HuH-7.5 (cell line): ENCODE data around the gene LRP3.
"Not testable (repeated sequence)": the region's sequence is repeated elsewhere in the genome, so short reads cannot be mapped to it uniquely, and the experiment has no call there.

Experiments
- DNase-seq: peaks from one replicate; pipeline ENCODE4 v3.0.0; 2011; ENCODE audit warnings: low spot score

The LRP3 gene

DNA sequence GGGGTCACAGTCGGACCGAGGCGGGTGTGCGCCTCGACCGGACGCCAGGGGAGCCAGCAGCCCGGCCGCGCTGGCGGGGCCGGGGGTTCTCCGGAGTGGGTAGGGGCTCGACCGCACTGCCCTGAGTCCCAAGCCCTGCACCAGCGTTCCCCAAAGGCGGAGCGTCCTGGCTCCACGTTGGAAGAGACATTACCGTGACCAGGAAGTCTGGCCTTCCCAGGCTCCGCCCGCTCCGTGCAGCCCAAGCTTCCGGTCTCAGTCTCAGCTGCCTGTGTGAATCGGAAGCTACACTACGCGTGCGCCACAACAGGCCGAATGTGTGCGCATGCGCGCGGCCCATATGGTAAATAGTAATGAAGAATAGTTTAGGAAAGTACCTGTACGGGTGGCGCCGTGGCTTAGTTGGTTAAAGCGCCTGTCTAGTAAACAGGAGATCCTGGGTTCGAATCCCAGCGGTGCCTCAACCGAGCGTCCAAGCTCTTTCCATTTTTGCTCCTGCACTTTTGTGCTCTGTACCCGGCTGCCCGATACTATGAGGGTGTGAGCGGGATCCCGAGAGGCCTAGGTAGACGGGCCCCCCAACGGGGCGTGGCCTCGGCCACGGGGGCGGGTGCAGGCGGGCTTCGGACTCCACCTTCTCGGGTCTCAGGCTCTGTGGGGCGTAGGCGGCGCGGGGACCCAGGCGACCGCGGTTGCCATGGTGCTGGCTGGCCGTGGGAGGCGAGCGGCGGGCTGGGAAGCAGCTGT lies 17.3 kb upstream of the LRP3 start:
- DNase-seq = peak; percentile 98

DNA sequence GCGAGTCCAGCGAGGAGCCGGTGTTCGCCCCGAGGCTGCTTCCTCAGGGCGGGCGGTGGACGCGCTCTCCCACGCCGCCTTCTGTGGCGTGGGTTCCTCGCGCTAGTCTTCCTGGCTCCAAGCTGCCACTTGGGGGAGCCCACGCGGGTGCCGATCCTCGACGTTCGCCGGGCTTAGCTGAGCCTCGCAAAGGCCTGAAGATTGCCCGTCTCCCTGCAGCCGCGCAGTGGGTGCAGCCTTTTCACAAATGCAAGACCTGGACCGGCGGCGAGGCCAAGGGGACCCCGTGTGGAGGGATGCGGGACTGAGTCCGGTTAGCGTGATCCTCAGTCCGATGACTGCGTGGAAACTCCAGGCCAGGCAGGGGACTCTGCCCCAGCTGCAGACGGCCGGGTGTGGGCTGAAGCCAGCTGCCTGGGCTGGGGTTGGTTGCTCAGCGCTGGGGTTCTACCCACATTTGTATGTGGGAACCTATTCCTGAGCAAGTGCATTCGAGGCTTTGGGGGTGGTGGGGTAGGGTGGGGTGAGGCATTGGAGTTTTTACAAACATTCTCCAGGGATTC lies 16.6 kb upstream of the LRP3 start:
- DNase-seq = no peak

DNA sequence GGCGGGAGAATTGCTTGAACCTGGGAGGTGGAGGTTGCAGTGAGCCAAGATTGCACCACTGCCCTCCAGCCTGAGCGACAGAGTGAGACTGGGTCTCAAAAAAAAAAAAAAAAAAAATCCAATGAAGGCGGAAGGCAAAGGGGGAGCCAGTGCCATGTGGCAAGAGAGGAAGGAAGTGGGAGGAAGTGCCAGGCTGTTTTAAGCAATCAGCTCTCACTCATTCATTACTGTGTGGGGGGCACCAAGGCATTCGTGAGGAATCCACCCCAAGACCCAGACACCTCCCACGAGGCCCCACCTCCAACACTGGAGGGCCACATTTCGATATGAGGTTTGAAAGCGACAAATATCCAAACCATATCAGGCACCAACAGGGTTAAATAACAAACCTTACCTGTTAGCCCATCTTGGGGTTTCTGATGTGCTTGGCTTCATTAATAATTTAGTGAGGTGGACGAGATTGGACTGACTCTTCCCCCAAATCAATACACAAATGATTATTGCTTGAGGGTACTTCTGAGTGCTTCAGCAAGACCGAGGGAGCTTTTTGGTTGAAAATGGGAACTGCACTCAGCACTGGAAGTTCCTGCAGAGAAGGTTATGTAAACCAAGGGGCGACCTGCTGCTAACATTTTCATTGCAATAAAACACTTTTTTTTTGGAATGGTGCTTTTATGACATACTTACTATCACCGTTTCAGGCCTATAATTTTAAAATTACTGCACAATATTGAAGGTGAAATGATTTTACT lies 7.5 kb upstream of the LRP3 start:
- DNase-seq = no peak

DNA sequence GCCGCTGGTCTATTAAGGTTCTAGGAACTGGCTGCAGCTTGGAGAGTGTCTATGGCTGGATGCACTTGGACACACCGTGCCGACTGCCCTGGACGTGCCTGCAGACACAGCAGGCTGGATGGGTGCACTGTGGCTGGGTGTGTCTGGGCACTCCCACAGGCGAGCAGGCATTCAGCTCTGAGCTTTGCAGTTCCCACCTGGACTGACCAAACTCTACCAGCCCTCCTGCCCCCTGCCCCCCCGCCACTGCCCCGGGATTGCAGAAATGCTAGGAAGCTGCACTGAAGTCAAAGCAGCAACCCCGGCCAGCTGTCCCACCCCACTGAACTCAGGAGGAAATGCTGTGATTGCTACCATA lies 7.0 kb upstream of the LRP3 start:
- DNase-seq = no peak

DNA sequence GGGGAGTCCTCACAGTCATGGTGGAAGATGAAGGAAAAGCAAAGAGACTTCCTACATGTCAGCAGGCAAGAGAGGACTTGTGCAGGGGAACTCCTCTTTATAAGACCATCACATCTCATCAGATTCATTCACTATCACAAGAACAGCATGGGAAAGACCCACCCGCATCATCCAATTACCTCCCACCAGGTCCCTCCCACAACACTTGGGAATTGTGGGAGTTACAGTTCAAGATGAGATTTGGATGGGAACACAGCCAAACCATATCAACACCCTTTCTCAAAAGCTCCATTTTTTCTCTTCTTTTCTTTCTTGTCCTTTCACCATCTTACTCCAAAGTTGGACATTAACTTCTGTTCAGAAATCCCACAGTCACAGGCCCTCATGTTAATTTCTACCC lies 4.7 kb upstream of the LRP3 start:
- no peak for DNase-seq

DNA sequence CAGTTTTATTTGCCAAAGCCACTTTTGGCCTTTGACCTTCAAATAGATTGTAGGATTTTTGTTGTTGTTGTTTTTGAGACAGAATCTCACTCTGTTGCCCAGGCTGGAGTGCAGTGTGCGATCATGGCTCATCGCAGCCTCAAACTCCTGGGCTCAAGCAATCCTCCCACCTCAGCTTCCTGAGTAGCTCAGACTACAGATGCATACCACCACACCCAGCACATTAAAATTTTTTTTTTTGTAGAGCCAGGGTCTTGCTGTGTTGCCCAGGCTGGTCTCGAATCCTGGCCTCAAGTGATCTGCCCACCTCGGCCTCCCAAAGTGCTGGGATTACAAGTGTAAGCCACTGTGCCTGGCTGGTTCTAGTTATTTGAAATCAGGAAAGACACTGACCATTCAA lies 3.0 kb upstream of the LRP3 start:
- not testable (repeated sequence) for DNase-seq

DNA sequence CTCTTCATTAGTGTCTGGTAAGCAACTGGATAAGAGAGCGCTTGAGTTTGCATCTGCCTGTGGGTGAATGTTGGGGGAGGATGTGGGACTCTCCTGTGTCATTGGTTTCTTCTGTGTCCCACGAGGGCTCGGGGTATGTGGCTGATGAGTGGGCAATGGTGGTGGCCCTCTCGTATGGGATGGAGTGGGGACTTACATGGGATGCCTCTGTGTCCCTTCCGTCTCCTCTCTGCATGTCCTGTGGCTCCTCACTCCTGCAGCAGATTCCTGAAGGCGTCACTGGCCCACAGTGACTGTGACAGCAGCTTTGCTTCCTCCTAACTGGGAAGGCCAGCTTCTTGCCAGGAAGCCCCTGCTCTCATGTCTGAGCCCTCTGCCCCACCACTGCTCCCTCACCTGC lies 2.6 kb upstream of the LRP3 start:
- no peak for DNase-seq

DNA sequence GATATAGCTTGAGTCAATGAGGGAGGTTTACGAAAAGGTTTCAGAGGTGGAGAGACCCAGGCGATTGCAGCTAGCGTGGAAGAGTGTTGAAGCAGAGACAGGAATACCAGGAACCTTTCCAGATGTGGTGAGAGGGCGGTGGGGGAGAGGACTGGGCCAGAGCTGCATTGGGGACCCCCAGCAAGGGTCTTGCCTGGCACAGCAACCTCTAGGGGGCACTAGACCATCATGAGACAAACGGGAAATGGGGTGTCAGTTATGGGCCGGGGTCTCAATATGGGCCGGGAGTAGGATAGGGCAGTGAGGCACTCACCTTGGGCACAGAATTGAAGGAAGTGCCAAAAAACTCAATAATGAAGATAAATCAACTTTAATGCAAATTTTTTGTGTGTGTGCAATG lies 2.1 kb upstream of the LRP3 start:
- DNase-seq = no peak

DNA sequence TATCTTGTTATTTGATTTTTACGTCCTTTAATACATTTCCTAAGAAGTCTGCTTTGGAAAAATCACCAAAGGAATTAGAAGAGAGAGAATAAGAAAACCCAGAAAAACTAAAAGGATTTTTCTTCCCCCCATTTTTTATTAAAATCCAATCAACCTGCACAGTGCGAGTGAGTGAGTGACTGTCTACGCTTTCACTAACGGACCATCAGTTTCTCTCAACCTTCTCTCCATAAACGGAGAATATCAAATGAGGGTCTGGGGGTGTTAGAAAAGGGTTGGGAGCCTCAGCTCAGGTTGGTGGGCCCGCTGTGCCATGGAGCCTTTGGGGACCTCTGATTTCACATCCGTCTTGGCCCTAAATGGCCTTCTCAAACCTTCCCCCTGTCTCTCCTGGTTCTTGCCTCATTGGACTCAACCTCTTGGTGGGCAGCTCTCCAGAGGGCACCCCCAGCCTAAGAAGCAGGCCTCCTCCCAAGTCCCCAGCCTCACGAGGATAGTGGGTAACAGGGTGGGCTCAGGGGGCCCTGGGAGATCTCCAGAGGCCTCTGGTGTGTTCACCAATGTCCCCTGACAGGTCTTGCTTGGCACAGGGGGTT lies 763 bp upstream of the LRP3 start:
- DNase-seq = peak; percentile 16

DNA sequence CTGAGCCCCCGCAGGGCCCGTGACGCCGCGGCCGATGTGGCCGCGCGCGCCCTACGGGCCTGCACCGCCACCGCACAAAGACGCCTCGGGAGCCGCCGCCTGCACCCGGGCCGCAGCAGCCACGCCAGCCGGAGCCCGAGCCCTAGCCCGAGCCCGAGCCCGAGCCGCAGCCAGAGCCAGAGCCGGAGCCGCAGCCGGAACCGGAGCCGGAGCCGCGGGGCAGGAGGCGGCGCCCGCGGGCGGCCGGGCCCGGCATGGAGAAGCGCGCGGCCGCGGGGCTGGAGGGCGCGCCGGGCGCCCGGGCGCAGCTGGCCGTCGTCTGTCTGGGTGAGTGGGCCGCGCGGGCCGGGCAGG lies 379 bp downstream of the LRP3 start:
- peak; percentile 41 for DNase-seq

DNA sequence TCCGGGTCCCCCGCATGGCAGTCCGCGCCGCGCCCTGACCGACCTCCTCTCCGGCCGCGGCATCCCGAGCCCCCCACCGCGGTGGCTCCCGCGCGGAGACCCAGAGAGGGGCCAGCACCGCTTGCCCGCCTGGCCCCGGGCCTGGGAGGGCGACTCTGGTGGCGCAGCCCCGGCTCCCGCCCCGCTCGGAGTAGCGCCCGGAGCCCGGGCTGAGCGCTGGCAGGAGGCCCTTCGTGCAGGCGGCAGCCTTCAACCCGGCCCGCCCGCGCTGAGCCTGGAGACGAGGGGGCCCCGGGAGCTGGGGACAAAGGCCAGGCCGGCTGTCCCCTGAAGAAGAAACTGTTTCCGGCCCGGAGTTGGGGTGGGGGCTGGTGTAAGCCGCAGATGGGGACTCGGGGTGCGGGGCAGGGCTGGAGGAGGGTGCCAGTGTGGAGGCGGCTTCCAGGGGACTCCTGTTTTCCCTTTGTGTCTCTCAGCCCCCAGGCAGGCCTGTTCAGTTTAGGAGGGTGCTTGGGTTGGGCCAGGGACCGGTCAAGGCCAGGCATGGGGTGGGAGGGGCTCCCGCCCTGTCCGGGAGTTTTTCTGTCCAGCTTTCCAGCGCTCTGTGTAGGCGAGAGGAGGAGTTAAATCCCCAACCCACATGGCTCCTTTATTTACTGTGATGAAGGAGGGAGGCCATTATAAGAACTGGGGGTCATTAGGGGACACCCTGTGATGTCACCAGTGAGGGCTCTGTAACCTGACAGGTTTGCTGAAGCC lies 935 bp downstream of the LRP3 start:
- DNase-seq = peak; percentile 78

DNA sequence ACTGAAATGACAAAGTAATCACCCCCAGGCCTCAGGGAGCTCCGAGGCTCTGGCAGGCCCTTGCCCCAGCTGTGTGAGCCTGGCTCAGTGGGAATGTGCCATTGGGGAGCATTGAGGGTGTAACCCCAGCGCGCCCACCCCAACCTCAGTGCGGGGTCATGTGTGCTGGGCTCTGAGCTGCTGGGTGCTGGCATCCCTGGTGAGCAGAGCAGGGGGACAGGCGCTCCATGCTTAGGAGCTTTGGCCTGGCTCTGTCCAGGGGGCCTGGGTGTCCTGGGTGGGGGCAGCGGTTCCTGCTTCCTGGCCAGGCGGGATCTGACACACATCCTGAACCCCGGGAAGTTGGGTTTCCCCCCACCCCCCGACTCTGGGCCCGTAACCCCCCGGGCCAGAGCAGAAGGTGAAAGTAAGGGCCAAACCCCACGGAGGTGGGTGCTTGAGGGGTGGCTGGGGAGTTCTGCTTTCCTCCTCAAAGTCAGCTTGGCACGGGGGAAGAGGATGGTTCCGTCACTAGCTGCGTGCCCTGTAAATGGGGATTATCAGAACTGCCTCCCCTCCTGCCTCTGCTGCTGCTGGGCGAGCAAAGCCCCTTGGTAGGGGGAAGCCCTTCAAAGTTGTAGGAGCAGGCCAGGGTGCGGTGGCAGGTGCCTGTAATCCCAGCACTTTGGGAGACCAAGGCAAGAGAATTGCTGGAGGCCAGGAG lies 1.7 kb downstream of the LRP3 start:
- no peak for DNase-seq

DNA sequence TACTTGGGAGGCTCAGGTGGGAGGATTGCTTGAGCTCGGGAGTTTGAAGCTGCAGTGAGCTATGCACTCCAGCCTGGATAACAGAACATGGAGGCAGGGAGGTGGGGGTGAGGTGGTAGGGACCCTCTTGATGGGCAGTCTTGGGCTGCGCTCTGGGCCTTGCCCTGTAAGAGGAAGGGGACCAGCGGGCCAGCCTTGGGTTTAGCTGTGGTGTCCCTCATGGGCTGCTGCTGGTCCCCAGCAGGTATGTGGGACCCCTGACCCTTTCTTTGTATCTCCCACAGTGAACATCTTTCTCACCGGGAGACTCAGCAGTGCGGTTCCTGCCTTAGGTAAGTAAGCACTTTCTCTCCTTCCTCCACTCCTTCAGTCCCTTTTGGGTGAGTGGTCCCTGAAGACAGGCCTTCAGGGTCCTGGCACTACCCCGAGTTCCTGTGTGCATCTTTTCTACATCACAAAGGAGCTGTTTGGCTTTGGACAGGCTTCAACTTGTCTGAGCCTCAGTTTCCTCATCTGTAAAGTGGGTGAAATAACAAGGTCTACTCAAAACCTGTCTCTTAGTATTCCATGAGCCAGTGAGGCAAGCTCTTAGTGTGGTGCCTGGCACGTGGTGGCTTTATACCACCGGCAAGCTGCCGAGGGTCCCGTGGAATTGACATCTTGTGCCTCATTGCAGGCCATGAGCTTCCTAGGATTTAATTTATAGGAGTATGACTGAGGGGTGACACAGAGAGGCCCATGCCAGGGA lies 2.5 kb downstream of the LRP3 start:
- DNase-seq = peak; percentile 2

DNA sequence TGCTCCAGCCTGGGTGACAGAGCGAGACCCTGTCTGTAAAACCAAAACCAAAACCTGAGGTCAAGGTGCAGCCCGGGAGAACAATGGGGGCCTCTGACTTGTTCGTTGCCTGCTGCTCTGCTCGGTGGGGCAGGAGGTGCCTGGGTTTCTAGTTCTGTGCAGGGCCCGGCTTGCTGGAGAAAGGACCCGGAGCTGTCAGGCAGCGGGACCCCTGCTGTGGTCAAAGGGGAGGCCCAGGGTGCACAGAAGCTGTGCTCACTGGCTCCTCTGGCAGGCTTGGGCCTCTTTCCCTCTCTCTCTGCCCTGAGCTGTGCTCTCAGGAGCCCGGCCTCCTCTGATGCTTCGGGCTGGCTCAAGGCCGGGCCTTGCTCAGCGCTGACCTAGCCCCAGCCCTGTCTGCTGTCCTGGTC lies 3.5 kb downstream of the LRP3 start:
- peak; percentile 5 for DNase-seq

DNA sequence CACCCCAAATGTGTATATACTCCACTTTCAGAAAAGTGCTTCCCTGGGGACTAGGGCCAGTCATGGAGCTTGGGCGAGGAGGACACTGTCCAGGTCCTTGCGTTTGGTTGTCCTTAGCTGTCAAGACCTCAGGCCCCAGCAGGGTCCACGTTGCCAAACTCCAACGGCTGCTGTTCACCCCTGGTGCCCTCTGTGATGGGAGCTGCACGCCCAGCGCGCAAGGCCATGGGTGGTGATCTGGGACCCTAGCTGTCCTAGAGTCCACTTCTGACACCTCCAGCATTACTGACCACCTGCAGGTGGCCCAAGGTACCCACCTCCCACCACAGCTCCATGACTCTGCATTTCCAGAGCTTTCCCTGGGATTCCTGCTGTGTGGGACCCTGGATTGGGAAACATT lies 4.0 kb downstream of the LRP3 start:
- DNase-seq = peak; percentile 9

DNA sequence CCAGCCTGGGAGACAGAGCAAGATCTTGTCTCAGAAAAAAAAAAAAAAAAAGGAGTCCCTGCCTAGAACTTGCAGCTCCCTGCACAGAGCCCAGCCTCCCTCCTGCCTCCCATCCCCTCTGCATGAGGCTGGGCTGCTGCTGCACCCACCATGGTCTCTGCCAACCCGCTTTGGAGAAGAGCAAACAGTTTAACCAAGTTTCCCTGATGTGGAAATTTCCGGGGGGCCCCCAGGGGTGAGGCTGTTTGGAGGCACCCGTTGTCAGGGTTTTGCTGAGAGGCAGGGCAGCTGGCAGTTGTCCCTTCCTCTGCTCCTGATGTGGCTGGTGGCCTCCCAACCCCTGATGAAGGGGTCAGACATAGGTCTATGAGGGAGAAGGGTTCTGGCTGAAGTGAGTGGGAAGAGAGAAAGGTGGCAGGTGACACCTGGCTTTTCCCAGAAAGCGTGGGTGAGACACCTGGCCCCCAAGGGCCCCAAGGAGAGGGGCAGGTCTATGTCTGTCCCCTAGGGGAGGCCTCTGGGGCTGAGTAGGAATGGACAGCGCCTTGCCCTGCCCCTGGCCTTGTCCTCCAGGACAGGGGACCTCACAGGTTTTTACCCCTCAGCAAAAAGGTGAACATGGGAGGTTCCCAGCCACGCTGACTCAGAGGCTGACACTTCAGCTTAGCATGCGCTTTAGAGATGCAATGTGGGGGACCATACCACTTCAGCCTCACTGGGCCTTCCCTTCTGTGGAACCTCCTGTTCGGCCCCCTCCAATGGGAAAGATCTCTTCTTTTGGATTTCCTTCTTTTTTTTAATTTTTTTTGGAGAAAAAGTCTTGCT lies 5.5 kb downstream of the LRP3 start:
- peak; percentile 13 for DNase-seq

DNA sequence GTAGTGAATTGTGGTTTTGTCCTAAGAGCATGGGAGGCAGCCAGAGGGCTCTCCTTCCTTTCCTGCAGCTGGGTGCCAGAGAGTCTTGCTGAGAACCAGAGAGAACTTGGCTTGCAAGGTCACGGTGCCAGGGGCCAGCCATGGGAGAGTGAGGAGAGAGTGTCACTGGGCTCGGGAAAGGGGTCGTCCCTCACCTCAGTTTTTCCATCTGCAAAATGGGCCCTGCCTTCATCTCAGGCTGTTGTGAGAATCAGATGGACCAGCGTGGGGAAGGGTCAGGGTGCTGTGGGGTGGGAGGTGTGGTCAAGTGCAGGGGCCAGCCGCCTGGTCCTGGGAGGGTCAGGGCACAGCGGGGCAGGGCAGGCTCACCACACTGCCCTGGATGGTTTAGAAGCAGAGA lies 7.3 kb downstream of the LRP3 start:
- DNase-seq = peak; percentile 14

DNA sequence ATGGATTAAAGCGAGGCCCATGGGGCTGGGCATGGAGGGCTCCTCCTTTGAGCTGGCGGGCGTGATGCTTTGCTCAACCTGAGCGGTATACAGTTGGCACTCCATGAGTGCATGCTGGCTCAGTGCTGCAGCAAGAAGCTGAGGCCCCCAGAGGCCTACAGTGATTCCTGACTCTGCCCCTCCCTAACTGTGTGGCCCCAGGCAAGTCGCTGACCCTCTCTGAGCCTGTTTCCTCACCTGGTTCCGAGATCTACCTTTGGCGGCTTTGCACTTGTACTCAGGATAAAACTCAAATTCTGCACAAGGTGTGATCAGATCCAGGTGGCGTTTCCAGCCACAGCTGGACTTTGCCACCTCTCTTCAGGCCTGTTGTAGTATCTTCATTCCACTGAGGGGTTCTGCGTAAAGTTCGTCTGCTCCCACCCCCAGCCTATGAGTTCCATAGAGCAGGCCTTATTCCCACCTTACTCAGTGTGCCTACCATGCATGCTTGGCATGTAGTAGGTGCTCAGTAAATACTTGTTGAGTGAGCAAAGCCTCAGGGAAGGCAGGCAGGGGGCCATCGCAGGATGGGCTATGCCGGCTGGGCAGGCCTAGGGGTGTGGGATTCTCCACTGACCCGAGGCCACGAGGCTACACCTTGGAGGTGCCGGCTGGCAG lies 7.9 kb downstream of the LRP3 start:
- peak; percentile 21 for DNase-seq
